Transverse colon (tissue), 4 donors: ENCODE results near the gene CNRIP1. TPM values are rescaled to one million over a fixed set of nuclear protein-coding genes. Genes with fewer than 3 reads are reported as not detected.
A peak's percentile ranks its signal among the peaks of the same experiment; 100 is the strongest.

ENCODE experiments used
- DNase-seq: peaks from one replicate; pipeline ENCODE4 v3.0.0-alpha.2; 2019
- H3K27ac ChIP-seq, 4 donors: fragments of 200-600 bp; sonication (generic); 2 replicates each; pipeline ENCODE4 v1.5.1; 2016 to 2018; ENCODE audit warnings: inconsistent platforms in 4 of 4
- H3K27me3 ChIP-seq: fragments of 200-600 bp; sonication (generic); 2 replicates; pipeline ENCODE4 v1.5.1; 2017; ENCODE audit warnings: inconsistent platforms
- H3K36me3 ChIP-seq, 4 donors: fragments of 200-600 bp; sonication (generic); 2 replicates each; pipeline ENCODE4 v1.5.1; 2017 to 2019; ENCODE audit warnings: inconsistent platforms in 4 of 4
- H3K4me1 ChIP-seq, 4 donors: fragments of 200-600 bp; sonication (generic); 2 replicates each; pipeline ENCODE4 v1.5.1; 2017 to 2020; ENCODE audit warnings: inconsistent platforms in 4 of 4
- H3K4me3 ChIP-seq, 4 donors: fragments of 200-600 bp; sonication (generic); 1 replicate in 1 of 4; 2 replicates in 3 of 4; pipeline versions ENCODE4 v1.5.1 to v1.6.1; 2017 to 2019; ENCODE audit warnings: inconsistent platforms in 4 of 4
- H3K9me3 ChIP-seq, 2 donors: fragments of 200-600 bp; sonication (generic); 2 replicates each; pipeline ENCODE4 v1.5.1; 2017 to 2019; ENCODE audit warnings: inconsistent platforms in 2 of 2
- EP300 ChIP-seq: sonication (generic); formaldehyde crosslinking; IDR thresholded peaks from one replicate; pipeline ENCODE4 v1.6.1; 2017; ENCODE audit warnings: antibody characterized with exemption, low read depth
- POLR2A ChIP-seq: fragments of 450-650 bp; IDR thresholded peaks from one replicate; pipeline ENCODE4 v1.6.1; 2016; ENCODE audit warnings: antibody characterized with exemption, mild to moderate bottlenecking, moderate library complexity
- POLR2AphosphoS5 ChIP-seq, 3 donors: sonication (generic); formaldehyde crosslinking; IDR thresholded peaks; one replicate each; pipeline ENCODE4 v1.6.1; 2016; ENCODE audit warnings: antibody characterized with exemption in 3 of 3
- WGBS, 2 donors: methylation state at CpG; one replicate each; pipeline ENCODE4 v1.1.5; 2018; ENCODE audit warnings: low coverage in 1 of 2; 5-methylcytosine and 5-hydroxymethylcytosine counted together
- in situ Hi-C, 4 donors: fragments of 200-750 bp; cut with MboI; loops; one replicate each; pipeline versions ENCODE4 v1.15.0 to v1.15.1; 2017; ENCODE audit warnings: low sequenced_read_pairs in 3 of 4, low pct_ligation_motif_present in 1 of 4, low pct_unique_long_range_greater_than_20kb in 1 of 4
- intact Hi-C: fragments of 100-400 bp; cut with DNase I; formaldehyde crosslinking; loops from one replicate; pipeline ENCODE4 v1.15.1; 2023; ENCODE audit warnings: low total_unique reads
- total RNA-seq, 4 donors: library from RNA; depleted of rRNA; stranded (reverse); fragments of >200 nt; gene quantifications; one replicate each; pipeline ENCODE4 v1.1.0, GENCODE V29; 2016
- TF ChIP-seq, protein P1 (sequence below), 5 experiments: fragments of 200-600 bp in 3 of 5; fragments of 450-650 bp in 2 of 5; sonication (generic) in 3 of 5; IDR thresholded peaks; 1 replicate in 2 of 5; 2 replicates in 3 of 5; pipeline ENCODE4 v1.5.1; 2016 to 2017; ENCODE audit warnings: antibody characterized with exemption in 5 of 5, inconsistent platforms in 3 of 5, mild to moderate bottlenecking in 2 of 5, moderate library complexity in 1 of 5

The CNRIP1 gene
- total RNA-seq, 4 donors from 2014 or later = 1.4 to 11.6 (median 7.6) TPM; not detected in 1

DNA sequence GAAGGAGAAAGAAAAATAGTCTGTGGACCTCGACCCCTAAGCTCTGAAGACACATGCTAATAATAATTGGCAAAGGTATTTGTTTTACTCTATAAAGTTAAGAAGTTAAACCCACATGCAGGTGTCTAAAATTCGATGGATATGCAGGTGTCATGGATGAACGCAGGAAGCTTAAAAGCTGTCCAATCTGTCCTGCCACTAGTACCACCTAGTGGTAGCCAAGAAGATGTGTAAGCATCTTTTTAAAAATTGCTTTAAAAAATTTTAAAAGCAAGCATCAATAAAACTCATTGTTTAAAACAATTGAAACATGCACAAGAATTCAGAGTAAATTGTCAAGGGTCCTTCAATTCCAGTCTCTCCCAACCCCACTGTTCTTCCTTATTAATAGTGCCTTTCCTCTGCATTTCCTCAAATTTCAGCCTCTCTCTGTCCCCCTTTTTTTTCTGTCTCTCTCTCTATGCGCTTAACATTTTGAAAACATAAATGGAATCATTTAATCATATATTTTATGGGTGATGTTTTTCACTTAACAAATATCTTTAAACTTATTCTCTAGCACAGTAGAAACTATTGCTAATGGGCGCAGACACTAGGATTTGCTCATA, 36.8 kb downstream of the CNRIP1 start:
- peaks cover 0 to 6% (median 2%) of the 10 kb centered on the region in 4 donors for H3K4me1 ChIP-seq
- no peaks in the 10 kb centered on the region for H3K9me3 ChIP-seq
- TF ChIP-seq POLR2A (no peak), EP300 (no peak), POLR2AphosphoS5 (IDR thresholded peaks at IDR 0.05) (no peak)
- TF ChIP-seq, protein P1, sequence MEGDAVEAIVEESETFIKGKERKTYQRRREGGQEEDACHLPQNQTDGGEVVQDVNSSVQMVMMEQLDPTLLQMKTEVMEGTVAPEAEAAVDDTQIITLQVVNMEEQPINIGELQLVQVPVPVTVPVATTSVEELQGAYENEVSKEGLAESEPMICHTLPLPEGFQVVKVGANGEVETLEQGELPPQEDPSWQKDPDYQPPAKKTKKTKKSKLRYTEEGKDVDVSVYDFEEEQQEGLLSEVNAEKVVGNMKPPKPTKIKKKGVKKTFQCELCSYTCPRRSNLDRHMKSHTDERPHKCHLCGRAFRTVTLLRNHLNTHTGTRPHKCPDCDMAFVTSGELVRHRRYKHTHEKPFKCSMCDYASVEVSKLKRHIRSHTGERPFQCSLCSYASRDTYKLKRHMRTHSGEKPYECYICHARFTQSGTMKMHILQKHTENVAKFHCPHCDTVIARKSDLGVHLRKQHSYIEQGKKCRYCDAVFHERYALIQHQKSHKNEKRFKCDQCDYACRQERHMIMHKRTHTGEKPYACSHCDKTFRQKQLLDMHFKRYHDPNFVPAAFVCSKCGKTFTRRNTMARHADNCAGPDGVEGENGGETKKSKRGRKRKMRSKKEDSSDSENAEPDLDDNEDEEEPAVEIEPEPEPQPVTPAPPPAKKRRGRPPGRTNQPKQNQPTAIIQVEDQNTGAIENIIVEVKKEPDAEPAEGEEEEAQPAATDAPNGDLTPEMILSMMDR (IDR thresholded peaks at IDR 0.05) = peak; percentile 67 to 75 (median 75)
- WGBS, 2 donors = 32 to 37% methylated on average over 5 of the region's 5 CpGs
- intact Hi-C loops = loop anchor here (10.0 kb wide), 1 partner anchor 158 kb away; no protein-coding TSS in a partner anchor
- H3K36me3 ChIP-seq = no peaks in the 10 kb centered on the region
- no peak overlapping the region for H3K27ac ChIP-seq
- in situ Hi-C loops = loop anchor here (10.0 kb wide), 2 partner anchors 138 to 158 kb away; no protein-coding TSS in a partner anchor
- no peaks in the 10 kb centered on the region for H3K27me3 ChIP-seq
- no peak overlapping the region for H3K4me3 ChIP-seq
- DNase-seq = no peak

DNA sequence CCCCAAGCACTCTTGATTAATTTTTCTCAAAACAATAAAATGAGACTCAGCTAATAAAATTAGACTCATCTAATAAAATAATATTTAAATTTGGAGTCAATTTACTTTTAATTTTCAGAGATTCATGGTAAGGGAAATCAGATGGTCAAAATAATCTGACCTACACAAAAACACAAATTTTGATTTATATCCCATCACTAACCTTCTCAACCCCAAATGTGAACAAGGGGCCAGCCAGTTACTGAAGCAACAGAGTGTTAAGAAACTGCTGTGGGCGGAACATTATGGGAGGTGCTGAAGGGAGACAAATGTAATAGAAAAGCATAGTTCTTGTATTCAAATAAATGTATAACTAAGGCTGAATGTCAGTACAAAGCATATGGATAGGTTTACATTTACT, 39.0 kb downstream of the CNRIP1 start:
- Histone ChIP-seq H3K4me1 (peaks cover 0 to 4% (median 0%) of the 10 kb centered on the region in 4 donors), H3K27me3 (no peaks in the 10 kb centered on the region), H3K27ac (no peak overlapping the region), H3K4me3 (no peak overlapping the region), H3K9me3 (no peaks in the 10 kb centered on the region), H3K36me3 (no peaks in the 10 kb centered on the region)
- TF ChIP-seq POLR2AphosphoS5 (IDR thresholded peaks at IDR 0.05) (no peak), EP300 (no peak), POLR2A (no peak)
- TF ChIP-seq, protein P1 (IDR thresholded peaks at IDR 0.05) = no peak
- in situ Hi-C loops = loop anchor here (10.0 kb wide), 2 partner anchors 136 to 156 kb away; no protein-coding TSS in a partner anchor
- no peak for DNase-seq
- WGBS, 2 donors = 71 to 85% methylated on average over 1 of the region's 1 CpG
- intact Hi-C loops = loop anchor here (10.0 kb wide), 1 partner anchor 156 kb away; no protein-coding TSS in a partner anchor

DNA sequence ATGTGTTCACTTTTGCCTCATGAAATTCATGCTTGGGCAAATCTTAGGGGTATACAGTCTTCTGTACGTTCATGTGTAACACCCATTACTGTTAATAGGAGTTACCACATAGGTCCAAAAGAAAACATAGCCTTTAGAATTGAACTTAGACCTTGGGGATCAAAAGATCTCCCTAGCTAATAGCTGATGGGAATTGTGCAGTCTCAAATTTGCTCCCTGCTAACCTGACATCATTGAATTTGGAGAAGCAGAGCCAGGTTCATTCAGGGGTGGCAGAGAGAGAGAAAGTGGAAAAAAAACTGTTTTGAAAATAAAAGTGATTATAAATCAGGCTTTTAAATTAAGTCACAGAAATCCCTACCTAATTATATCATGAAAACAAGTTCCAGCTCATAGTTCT, 39.4 kb downstream of the CNRIP1 start:
- H3K4me3 ChIP-seq = no peak overlapping the region
- no peaks in the 10 kb centered on the region for H3K27me3 ChIP-seq
- in situ Hi-C loops = loop anchor here (10.0 kb wide), 2 partner anchors 136 to 156 kb away; no protein-coding TSS in a partner anchor
- DNase-seq = no peak
- no peak overlapping the region for H3K27ac ChIP-seq
- 50 to 65% methylated on average over 1 of the region's 1 CpG for WGBS, 2 donors
- no peaks in the 10 kb centered on the region for H3K9me3 ChIP-seq
- intact Hi-C loops = loop anchor here (10.0 kb wide), 1 partner anchor 156 kb away; no protein-coding TSS in a partner anchor
- TF ChIP-seq, protein P1 (IDR thresholded peaks at IDR 0.05) = no peak
- no peak for TF ChIP-seq POLR2AphosphoS5 (IDR thresholded peaks at IDR 0.05)
- TF ChIP-seq EP300 = no peak
- no peak for TF ChIP-seq POLR2A
- H3K36me3 ChIP-seq = no peaks in the 10 kb centered on the region
- H3K4me1 ChIP-seq = peaks cover 0 to 4% (median 0%) of the 10 kb centered on the region in 4 donors

DNA sequence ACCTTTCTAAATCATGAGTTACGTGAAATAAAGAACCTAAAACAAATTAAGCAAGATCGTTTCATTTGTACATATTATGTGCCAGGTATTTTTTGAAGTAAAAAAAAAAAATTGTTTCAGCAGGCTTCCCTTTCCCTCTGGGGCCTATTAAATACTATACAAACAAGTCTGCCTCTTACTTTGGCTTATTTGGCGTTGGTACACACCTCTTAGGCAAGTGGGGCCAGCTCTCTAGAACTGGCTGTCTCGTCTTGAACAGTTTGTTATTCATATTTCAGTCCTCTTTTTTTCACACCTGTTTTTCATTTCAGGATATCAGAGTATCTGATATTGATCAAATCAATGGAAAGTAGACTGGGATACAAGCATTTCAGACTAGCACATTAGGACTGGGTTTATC, 40.1 kb downstream of the CNRIP1 start:
- WGBS, 2 donors = 67 to 83% methylated on average over 4 of the region's 4 CpGs
- no peak for DNase-seq
- Histone ChIP-seq H3K27ac (no peak overlapping the region), H3K36me3 (no peaks in the 10 kb centered on the region), H3K27me3 (no peaks in the 10 kb centered on the region), H3K4me1 (peaks cover 0 to 4% (median 0%) of the 10 kb centered on the region in 4 donors), H3K4me3 (no peak overlapping the region), H3K9me3 (no peaks in the 10 kb centered on the region)
- in situ Hi-C loops = loop anchor here (10.0 kb wide), 2 partner anchors 135 to 155 kb away; no protein-coding TSS in a partner anchor
- intact Hi-C loops = loop anchor here (10.0 kb wide), 1 partner anchor 155 kb away; no protein-coding TSS in a partner anchor
- TF ChIP-seq, protein P1 (IDR thresholded peaks at IDR 0.05) = no peak
- TF ChIP-seq POLR2A (no peak), EP300 (no peak), POLR2AphosphoS5 (IDR thresholded peaks at IDR 0.05) (no peak)
